GM21390 (cell line): ENCODE results near the gene SIK1.
"Not testable (repeated sequence)": the region's sequence is repeated elsewhere in the genome, so short reads cannot be mapped to it uniquely, and the experiment has no call there.

Experiments used
- ATAC-seq: cut with Tn5 transposase; IDR thresholded peaks from one replicate; pipeline ENCODE4 v1.9.1; 2021; ENCODE audit not compliant: unreplicated experiment

SIK1 gene

GRCh38 chr21:43426404-43427241, at the start of gene SIK1:
TSS of gene SIK1 (minus strand) at chr21:43427131. CDS start at chr21:43426178, 953 bp downstream.
- not testable (repeated sequence) for ATAC-seq

- not testable (repeated sequence) for ATAC-seq
Observed at GRCh38 chr21:43471597-43472242, 44.8 kb upstream of the SIK1 start.

- not testable (repeated sequence) for ATAC-seq
Observed at GRCh38 chr21:43469719-43470458, 43.0 kb upstream of the SIK1 start.

GRCh38 chr21:43467785-43468184, 40.9 kb upstream of the SIK1 start:
- no peak for ATAC-seq

- ATAC-seq = not testable (repeated sequence)
Observed at GRCh38 chr21:43465159-43465558, 38.2 kb upstream of the SIK1 start.

- not testable (repeated sequence) for ATAC-seq
Observed at GRCh38 chr21:43463498-43464261, 36.7 kb upstream of the SIK1 start.

- ATAC-seq = not testable (repeated sequence)
Observed at GRCh38 chr21:43462932-43463331, 36.0 kb upstream of the SIK1 start.

GRCh38 chr21:43460475-43460874, 33.5 kb upstream of the SIK1 start:
- ATAC-seq = not testable (repeated sequence)

GRCh38 chr21:43458995-43459394, 32.1 kb upstream of the SIK1 start:
- not testable (repeated sequence) for ATAC-seq

- not testable (repeated sequence) for ATAC-seq
Observed at GRCh38 chr21:43456616-43457314, 29.8 kb upstream of the SIK1 start.

- ATAC-seq = not testable (repeated sequence)
Observed at GRCh38 chr21:43455717-43456116, 28.8 kb upstream of the SIK1 start.

GRCh38 chr21:43454176-43454575, 27.2 kb upstream of the SIK1 start:
- not testable (repeated sequence) for ATAC-seq

- not testable (repeated sequence) for ATAC-seq
Observed at GRCh38 chr21:43451850-43452249, 24.9 kb upstream of the SIK1 start.

GRCh38 chr21:43450287-43450686, 23.4 kb upstream of the SIK1 start:
- ATAC-seq = not testable (repeated sequence)

- ATAC-seq = not testable (repeated sequence)
Observed at GRCh38 chr21:43447353-43447977, 20.5 kb upstream of the SIK1 start.

GRCh38 chr21:43446277-43446932, 19.5 kb upstream of the SIK1 start:
- not testable (repeated sequence) for ATAC-seq

- not testable (repeated sequence) for ATAC-seq
Observed at GRCh38 chr21:43444524-43444923, 17.6 kb upstream of the SIK1 start.

- not testable (repeated sequence) for ATAC-seq
Observed at GRCh38 chr21:43442571-43442970, 15.6 kb upstream of the SIK1 start.
